Measurements from ENCODE around the gene METRNL. TPM values are rescaled to one million over a fixed set of nuclear protein-coding genes. Genes with fewer than 3 reads are reported as not detected.

Gene METRNL
- polyA plus RNA-seq, 3 donors: 13.1 to 133 (median 29.8) TPM

- H3K4me1 ChIP-seq (ENCODE audit: control insufficient read depth in 1 of 2, insufficient read depth in 2 of 2, low read length in 2 of 2): peaks cover 18 to 32% of the 10 kb centered on the region in 2 donors
- H3K27ac ChIP-seq (ENCODE audit: low read depth in 1 of 2, low read length in 2 of 2): no peak overlapping the region
- no peaks in the 10 kb centered on the region for H3K79me2 ChIP-seq (ENCODE audit: insufficient read depth, low read length)
- H3K9ac ChIP-seq (ENCODE audit: insufficient read depth, low read length, poor library complexity, severe bottlenecking): no peak overlapping the region
- intact Hi-C loops (cut with micrococcal nuclease): no loop called here
- Mint-ChIP-seq H3K27ac (peak overlapping the region in 5 of 7 donors; percentile 32 to 80 (median 46)), H3K4me3 (peak overlapping the region; percentile 21 to 39), H3K36me3 (no peaks in the 10 kb centered on the region), H3K4me1 (peaks cover 31% of the 10 kb centered on the region), H3K27me3 (ENCODE audit: low read depth in 3 of 3) (peaks cover 29 to 51% (median 38%) of the 10 kb centered on the region in 3 donors), H3K9me3 (peaks cover 0 to 7% (median 2%) of the 10 kb centered on the region in 7 donors)
- no peaks in the 10 kb centered on the region for H4K20me1 ChIP-seq (ENCODE audit: insufficient read depth, low read length)
- no peak for DNase-seq
- no peaks in the 10 kb centered on the region for H3K9me3 ChIP-seq (replicated peaks in 1 of 2; ENCODE audit: control insufficient read depth in 1 of 2, insufficient read depth in 1 of 2, low read length in 2 of 2)
- TF ChIP-seq, protein P1, sequence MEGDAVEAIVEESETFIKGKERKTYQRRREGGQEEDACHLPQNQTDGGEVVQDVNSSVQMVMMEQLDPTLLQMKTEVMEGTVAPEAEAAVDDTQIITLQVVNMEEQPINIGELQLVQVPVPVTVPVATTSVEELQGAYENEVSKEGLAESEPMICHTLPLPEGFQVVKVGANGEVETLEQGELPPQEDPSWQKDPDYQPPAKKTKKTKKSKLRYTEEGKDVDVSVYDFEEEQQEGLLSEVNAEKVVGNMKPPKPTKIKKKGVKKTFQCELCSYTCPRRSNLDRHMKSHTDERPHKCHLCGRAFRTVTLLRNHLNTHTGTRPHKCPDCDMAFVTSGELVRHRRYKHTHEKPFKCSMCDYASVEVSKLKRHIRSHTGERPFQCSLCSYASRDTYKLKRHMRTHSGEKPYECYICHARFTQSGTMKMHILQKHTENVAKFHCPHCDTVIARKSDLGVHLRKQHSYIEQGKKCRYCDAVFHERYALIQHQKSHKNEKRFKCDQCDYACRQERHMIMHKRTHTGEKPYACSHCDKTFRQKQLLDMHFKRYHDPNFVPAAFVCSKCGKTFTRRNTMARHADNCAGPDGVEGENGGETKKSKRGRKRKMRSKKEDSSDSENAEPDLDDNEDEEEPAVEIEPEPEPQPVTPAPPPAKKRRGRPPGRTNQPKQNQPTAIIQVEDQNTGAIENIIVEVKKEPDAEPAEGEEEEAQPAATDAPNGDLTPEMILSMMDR (IDR thresholded peaks at IDR 0.05): no peak
- H3K27me3 ChIP-seq (ENCODE audit: control insufficient read depth in 2 of 2, insufficient read depth in 2 of 2, low read length in 2 of 2): peaks cover 0 to 12% of the 10 kb centered on the region in 2 donors
- 92% methylated on average over 39 of the region's 45 CpGs for WGBS (ENCODE audit: insufficient coverage)
- H3K36me3 ChIP-seq (replicated peaks in 1 of 2; ENCODE audit: control insufficient read depth in 1 of 2, insufficient read depth in 2 of 2, low read length in 2 of 2): no peaks in the 10 kb centered on the region
- H3K4me3 ChIP-seq (replicated peaks in 1 of 3; ENCODE audit: low read depth in 2 of 3, low read length in 3 of 3): no peak overlapping the region
- no peak overlapping the region for H2AFZ ChIP-seq (ENCODE audit: insufficient read depth, low read depth, low read length, poor library complexity, severe bottlenecking)
- no peak overlapping the region for H3K4me2 ChIP-seq (replicated peaks; ENCODE audit: extremely low read depth, low read length, poor library complexity, severe bottlenecking)
These were observed 25.4 kb downstream of the METRNL start for GRCh38 chr17:83104577-83105505.

DNA sequence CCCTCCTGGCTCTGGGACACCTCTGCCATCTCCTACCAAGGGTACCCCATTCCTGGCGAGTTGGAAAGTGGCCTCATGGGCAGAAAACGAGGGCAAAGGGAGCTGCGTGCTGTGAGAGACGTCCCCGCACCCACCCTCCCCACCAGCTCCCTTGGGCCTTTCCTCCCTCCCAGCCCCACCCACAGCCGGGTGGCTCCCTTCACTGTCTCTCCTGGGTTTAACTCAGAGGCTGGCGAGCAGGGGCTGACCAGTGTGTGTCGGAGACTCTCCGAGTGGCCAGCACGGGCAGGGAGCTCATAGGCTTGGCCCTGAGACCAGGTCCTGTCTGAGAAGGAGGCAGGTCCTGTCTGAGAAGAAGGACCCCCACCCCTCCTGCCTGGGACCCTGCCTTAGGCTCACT, 26.1 kb downstream of the METRNL start:
- H3K79me2 ChIP-seq (ENCODE audit: insufficient read depth, low read length): no peaks in the 10 kb centered on the region
- Mint-ChIP-seq H3K4me1 (peaks cover 28% of the 10 kb centered on the region), H3K27me3 (ENCODE audit: low read depth in 3 of 3) (peaks cover 31 to 45% (median 37%) of the 10 kb centered on the region in 3 donors), H3K9me3 (peaks cover 0 to 7% (median 2%) of the 10 kb centered on the region in 7 donors), H3K4me3 (no peak overlapping the region), H3K36me3 (no peaks in the 10 kb centered on the region), H3K27ac (peak overlapping the region in 2 of 7 donors; percentile 15 to 48)
- H3K9me3 ChIP-seq (replicated peaks in 1 of 2; ENCODE audit: control insufficient read depth in 1 of 2, insufficient read depth in 1 of 2, low read length in 2 of 2): no peaks in the 10 kb centered on the region
- DNase-seq: no peak
- no peak overlapping the region for H3K9ac ChIP-seq (ENCODE audit: insufficient read depth, low read length, poor library complexity, severe bottlenecking)
- H4K20me1 ChIP-seq (ENCODE audit: insufficient read depth, low read length): no peaks in the 10 kb centered on the region
- TF ChIP-seq, protein P1 (IDR thresholded peaks at IDR 0.05): no peak
- H3K27ac ChIP-seq (ENCODE audit: low read depth in 1 of 2, low read length in 2 of 2): no peak overlapping the region
- H2AFZ ChIP-seq (ENCODE audit: insufficient read depth, low read depth, low read length, poor library complexity, severe bottlenecking): no peak overlapping the region
- no peaks in the 10 kb centered on the region for H3K36me3 ChIP-seq (replicated peaks in 1 of 2; ENCODE audit: control insufficient read depth in 1 of 2, insufficient read depth in 2 of 2, low read length in 2 of 2)
- 100% methylated on average over 1 of the region's 10 CpGs for WGBS (ENCODE audit: insufficient coverage)
- intact Hi-C loops (cut with micrococcal nuclease): no loop called here
- peaks cover 12 to 27% of the 10 kb centered on the region in 2 donors for H3K4me1 ChIP-seq (ENCODE audit: control insufficient read depth in 1 of 2, insufficient read depth in 2 of 2, low read length in 2 of 2)
- H3K4me2 ChIP-seq (replicated peaks; ENCODE audit: extremely low read depth, low read length, poor library complexity, severe bottlenecking): no peak overlapping the region
- no peak overlapping the region for H3K4me3 ChIP-seq (replicated peaks in 1 of 3; ENCODE audit: low read depth in 2 of 3, low read length in 3 of 3)
- peaks cover 0 to 7% of the 10 kb centered on the region in 2 donors for H3K27me3 ChIP-seq (ENCODE audit: control insufficient read depth in 2 of 2, insufficient read depth in 2 of 2, low read length in 2 of 2)

All from CD14-positive monocyte (primary cell).